K562 (cell line): ENCODE data around the gene ERAL1. TPM values are rescaled to one million over a fixed set of nuclear protein-coding genes. Genes with fewer than 3 reads are reported as not detected.
A peak's percentile ranks its signal among the peaks of the same experiment; 100 is the strongest.

Experiments
- ARID3B ChIP-seq: fragments of 250-450 bp; sonication (Bioruptor Pico); IDR thresholded peaks from 2 replicates; pipeline ENCODE4 v1.4.0; 2020; ENCODE audit warnings: borderline replicate concordance
- FOXP1 ChIP-seq: sonication (generic); formaldehyde crosslinking; IDR thresholded peaks from 2 replicates; pipeline ENCODE4 v1.8.0; 2022; ENCODE audit warnings: mild to moderate bottlenecking, missing genetic modification reagents
- HDAC8 ChIP-seq: fragments of 450-650 bp; IDR thresholded peaks from 2 replicates; pipeline ENCODE4 v1.6.1; 2016; ENCODE audit warnings: mild to moderate bottlenecking, missing genetic modification characterization, moderate library complexity, missing compliant biosample characterization
- MYC ChIP-seq, 2 experiments: fragments of 250-450 bp in 1 of 2; sonication (Bioruptor Pico) in 1 of 2; IDR thresholded peaks; 2 replicates each; pipeline versions ENCODE4 v1.5.1 to v1.6.1; 2012 to 2021; ENCODE audit warnings: low read depth in 2 of 2, borderline replicate concordance in 1 of 2, improper control_type of control experiment in 1 of 2, low read length in 1 of 2, mild to moderate bottlenecking in 1 of 2, moderate library complexity in 1 of 2
- NR2C2 ChIP-seq, 2 experiments: fragments of 200-800 bp in 1 of 2; sonication (Bioruptor generic) in 1 of 2; sonication (generic) in 1 of 2; formaldehyde crosslinking in 1 of 2; IDR thresholded peaks; 2 replicates each; pipeline versions ENCODE4 v1.6.1 to v1.8.0; 2016 to 2022; ENCODE audit warnings: mild to moderate bottlenecking in 1 of 2, missing compliant biosample characterization in 1 of 2, missing genetic modification characterization in 1 of 2, missing genetic modification reagents in 1 of 2
- PKNOX1 ChIP-seq: fragments of 450-650 bp; IDR thresholded peaks from 2 replicates; pipeline ENCODE4 v1.6.1; 2016
- PTBP1 ChIP-seq: fragments of 200-400 bp; formaldehyde crosslinking; IDR thresholded peaks from 2 replicates; pipeline ENCODE4 v1.6.1; 2017; ENCODE audit warnings: low read depth, low read length
- SNIP1 ChIP-seq: fragments of 450-650 bp; IDR thresholded peaks from 2 replicates; pipeline ENCODE4 v1.7.1; 2017; ENCODE audit warnings: low read depth, mild to moderate bottlenecking
- polyA plus RNA-seq, 8 experiments: library from polyadenylated mRNA; depleted of rRNA in 4 of 8; stranded (reverse) in 5 of 8; unstranded in 3 of 8; fragments of >200 nt; fragmentation: Nextera tagmentation in 2 of 8; fragmentation: Illumina TruSeq in 1 of 8; extraction: Ambion mirVana in 2 of 8; extraction: Trizol in 1 of 8; gene quantifications; 2 replicates each; pipeline versions ENCODE4 v1.2.1 to v1.2.3, GENCODE V29; 2011 to 2014; ENCODE audit warnings: inconsistent platforms in 1 of 8, missing spikeins in 1 of 8
- total RNA-seq, 7 experiments: library from RNA; depleted of rRNA in 6 of 7; stranded (reverse); fragments of >200 nt in 6 of 7; fragmentation: Illumina TruSeq in 2 of 7; extraction: Trizol in 2 of 7; gene quantifications; 2 replicates each; pipeline versions ENCODE4 v1.2.1 to v1.2.3, GENCODE V29; 2011 to 2021; ENCODE audit warnings: low replicate concordance in 1 of 7
- TF ChIP-seq, protein P1 (sequence below): fragments of 200-600 bp; sonication (generic); IDR thresholded peaks from one replicate; pipeline ENCODE4 v1.6.1; 2012; ENCODE audit warnings: mild to moderate bottlenecking, low read depth, low read length, inconsistent platforms
- TF ChIP-seq, protein P2 (sequence below): fragments of 150-350 bp; conservative IDR thresholded peaks from 2 replicates; pipeline ENCODE4 v1.6.1; 2014; ENCODE audit warnings: low read length

Gene ERAL1
- total and polyA plus RNA-seq, 9 of the 15 experiments (the other 6 are each of a cell fraction or from before 2014, with no cell fraction given), result 37.5 to 351 (median 106) TPM

GRCh38 chr17:28878981-28879380 is 24.2 kb downstream of the ERAL1 start (continued):
- TF ChIP-seq, protein P1, sequence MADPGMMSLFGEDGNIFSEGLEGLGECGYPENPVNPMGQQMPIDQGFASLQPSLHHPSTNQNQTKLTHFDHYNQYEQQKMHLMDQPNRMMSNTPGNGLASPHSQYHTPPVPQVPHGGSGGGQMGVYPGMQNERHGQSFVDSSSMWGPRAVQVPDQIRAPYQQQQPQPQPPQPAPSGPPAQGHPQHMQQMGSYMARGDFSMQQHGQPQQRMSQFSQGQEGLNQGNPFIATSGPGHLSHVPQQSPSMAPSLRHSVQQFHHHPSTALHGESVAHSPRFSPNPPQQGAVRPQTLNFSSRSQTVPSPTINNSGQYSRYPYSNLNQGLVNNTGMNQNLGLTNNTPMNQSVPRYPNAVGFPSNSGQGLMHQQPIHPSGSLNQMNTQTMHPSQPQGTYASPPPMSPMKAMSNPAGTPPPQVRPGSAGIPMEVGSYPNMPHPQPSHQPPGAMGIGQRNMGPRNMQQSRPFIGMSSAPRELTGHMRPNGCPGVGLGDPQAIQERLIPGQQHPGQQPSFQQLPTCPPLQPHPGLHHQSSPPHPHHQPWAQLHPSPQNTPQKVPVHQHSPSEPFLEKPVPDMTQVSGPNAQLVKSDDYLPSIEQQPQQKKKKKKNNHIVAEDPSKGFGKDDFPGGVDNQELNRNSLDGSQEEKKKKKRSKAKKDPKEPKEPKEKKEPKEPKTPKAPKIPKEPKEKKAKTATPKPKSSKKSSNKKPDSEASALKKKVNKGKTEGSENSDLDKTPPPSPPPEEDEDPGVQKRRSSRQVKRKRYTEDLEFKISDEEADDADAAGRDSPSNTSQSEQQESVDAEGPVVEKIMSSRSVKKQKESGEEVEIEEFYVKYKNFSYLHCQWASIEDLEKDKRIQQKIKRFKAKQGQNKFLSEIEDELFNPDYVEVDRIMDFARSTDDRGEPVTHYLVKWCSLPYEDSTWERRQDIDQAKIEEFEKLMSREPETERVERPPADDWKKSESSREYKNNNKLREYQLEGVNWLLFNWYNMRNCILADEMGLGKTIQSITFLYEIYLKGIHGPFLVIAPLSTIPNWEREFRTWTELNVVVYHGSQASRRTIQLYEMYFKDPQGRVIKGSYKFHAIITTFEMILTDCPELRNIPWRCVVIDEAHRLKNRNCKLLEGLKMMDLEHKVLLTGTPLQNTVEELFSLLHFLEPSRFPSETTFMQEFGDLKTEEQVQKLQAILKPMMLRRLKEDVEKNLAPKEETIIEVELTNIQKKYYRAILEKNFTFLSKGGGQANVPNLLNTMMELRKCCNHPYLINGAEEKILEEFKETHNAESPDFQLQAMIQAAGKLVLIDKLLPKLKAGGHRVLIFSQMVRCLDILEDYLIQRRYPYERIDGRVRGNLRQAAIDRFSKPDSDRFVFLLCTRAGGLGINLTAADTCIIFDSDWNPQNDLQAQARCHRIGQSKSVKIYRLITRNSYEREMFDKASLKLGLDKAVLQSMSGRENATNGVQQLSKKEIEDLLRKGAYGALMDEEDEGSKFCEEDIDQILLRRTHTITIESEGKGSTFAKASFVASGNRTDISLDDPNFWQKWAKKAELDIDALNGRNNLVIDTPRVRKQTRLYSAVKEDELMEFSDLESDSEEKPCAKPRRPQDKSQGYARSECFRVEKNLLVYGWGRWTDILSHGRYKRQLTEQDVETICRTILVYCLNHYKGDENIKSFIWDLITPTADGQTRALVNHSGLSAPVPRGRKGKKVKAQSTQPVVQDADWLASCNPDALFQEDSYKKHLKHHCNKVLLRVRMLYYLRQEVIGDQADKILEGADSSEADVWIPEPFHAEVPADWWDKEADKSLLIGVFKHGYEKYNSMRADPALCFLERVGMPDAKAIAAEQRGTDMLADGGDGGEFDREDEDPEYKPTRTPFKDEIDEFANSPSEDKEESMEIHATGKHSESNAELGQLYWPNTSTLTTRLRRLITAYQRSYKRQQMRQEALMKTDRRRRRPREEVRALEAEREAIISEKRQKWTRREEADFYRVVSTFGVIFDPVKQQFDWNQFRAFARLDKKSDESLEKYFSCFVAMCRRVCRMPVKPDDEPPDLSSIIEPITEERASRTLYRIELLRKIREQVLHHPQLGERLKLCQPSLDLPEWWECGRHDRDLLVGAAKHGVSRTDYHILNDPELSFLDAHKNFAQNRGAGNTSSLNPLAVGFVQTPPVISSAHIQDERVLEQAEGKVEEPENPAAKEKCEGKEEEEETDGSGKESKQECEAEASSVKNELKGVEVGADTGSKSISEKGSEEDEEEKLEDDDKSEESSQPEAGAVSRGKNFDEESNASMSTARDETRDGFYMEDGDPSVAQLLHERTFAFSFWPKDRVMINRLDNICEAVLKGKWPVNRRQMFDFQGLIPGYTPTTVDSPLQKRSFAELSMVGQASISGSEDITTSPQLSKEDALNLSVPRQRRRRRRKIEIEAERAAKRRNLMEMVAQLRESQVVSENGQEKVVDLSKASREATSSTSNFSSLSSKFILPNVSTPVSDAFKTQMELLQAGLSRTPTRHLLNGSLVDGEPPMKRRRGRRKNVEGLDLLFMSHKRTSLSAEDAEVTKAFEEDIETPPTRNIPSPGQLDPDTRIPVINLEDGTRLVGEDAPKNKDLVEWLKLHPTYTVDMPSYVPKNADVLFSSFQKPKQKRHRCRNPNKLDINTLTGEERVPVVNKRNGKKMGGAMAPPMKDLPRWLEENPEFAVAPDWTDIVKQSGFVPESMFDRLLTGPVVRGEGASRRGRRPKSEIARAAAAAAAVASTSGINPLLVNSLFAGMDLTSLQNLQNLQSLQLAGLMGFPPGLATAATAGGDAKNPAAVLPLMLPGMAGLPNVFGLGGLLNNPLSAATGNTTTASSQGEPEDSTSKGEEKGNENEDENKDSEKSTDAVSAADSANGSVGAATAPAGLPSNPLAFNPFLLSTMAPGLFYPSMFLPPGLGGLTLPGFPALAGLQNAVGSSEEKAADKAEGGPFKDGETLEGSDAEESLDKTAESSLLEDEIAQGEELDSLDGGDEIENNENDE, result no peak
- TF ChIP-seq SNIP1, result no peak
- TF ChIP-seq, protein P2, sequence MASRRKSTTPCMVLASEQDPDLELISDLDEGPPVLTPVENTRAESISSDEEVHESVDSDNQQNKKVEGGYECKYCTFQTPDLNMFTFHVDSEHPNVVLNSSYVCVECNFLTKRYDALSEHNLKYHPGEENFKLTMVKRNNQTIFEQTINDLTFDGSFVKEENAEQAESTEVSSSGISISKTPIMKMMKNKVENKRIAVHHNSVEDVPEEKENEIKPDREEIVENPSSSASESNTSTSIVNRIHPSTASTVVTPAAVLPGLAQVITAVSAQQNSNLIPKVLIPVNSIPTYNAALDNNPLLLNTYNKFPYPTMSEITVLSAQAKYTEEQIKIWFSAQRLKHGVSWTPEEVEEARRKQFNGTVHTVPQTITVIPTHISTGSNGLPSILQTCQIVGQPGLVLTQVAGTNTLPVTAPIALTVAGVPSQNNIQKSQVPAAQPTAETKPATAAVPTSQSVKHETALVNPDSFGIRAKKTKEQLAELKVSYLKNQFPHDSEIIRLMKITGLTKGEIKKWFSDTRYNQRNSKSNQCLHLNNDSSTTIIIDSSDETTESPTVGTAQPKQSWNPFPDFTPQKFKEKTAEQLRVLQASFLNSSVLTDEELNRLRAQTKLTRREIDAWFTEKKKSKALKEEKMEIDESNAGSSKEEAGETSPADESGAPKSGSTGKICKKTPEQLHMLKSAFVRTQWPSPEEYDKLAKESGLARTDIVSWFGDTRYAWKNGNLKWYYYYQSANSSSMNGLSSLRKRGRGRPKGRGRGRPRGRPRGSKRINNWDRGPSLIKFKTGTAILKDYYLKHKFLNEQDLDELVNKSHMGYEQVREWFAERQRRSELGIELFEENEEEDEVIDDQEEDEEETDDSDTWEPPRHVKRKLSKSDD, result no peak
- TF ChIP-seq MYC (IDR thresholded peaks at IDR 0.05; ENCODE audit: low read depth, low read length), result no peak
- no peak for TF ChIP-seq MYC (CRISPR knock-in tag; IDR thresholded peaks at IDR 0.05; ENCODE audit: borderline replicate concordance, low read depth)
- TF ChIP-seq ARID3B, result no peak
- TF ChIP-seq NR2C2 (CRISPR knock-in tag; IDR thresholded peaks at IDR 0.05), result no peak
- no peak for TF ChIP-seq NR2C2 (tag; IDR thresholded peaks at IDR 0.05)
- no peak for TF ChIP-seq HDAC8
- TF ChIP-seq PKNOX1, result peak; percentile 45; the same call in 1 of the 2 replicates
- TF ChIP-seq PTBP1, result no peak
- no peak for TF ChIP-seq FOXP1 (CRISPR knock-in tag)
